ENCODE measurements around the gene MAP2K4.

Gene MAP2K4

DNA sequence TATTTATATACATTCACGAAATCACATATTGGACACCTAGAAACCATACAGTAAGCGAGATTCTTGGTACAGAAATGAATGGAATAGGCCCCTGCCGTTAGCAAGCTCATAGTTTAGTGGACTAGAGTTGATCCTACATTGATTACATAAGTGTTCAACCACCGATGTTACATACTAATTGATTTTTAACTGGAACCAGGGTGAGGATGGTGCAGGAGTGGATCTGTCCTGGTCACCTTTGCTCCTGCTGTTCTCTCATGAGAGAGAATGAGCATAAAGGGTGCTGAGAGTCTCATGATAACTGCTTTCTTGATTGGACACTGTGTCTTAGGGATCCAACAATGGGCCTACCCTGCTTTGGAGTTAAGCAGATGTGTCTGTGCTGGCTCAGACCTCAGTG lies 13.9 kb downstream of the MAP2K4 start:
- DNase-seq (ENCODE audit: low read depth, low spot score), result no peak
- no peak overlapping the region for H3K4me3 ChIP-seq (ENCODE audit: low read length)

DNA sequence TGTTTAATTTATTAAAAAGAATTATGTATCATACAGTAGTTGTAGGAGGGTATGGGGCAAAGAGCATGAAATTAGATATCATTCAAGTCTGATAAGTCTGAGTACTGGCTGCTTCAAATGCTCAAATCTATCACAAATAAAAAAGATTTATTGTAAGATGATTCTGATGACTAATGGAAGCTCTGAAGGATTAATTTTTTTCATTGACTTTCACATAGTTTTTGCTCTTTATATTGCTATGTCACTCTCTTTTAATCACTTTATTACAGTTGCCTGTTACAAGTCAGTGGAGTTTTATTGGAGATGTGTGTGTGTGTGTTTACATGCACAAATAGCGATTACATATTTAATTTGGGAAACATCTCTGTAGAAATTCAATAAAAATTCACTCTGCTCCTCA lies 15.0 kb downstream of the MAP2K4 start:
- no peak overlapping the region for H3K4me3 ChIP-seq (ENCODE audit: low read length)
- DNase-seq (ENCODE audit: low read depth, low spot score), result no peak

DNA sequence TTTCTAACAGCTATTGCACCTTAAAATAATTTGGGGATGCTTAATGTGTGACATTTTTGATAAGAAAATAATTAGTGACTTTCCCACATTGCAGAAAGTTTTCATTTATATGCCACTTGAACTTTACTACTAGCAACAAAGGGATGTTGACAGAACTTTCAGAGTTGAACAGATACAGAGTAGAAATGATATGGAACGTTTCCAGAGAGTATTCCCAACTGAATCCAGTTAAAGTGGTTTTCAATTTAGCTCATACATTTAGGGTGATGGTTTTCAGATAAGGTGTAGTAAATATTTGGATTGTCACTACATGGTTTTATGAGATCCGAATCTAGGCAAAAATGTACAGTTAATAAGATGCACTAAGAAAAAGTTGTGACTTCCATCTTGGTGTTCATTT lies 17.3 kb downstream of the MAP2K4 start:
- H3K4me3 ChIP-seq (ENCODE audit: low read length), result no peak overlapping the region
- no peak for DNase-seq (ENCODE audit: low read depth, low spot score)

DNA sequence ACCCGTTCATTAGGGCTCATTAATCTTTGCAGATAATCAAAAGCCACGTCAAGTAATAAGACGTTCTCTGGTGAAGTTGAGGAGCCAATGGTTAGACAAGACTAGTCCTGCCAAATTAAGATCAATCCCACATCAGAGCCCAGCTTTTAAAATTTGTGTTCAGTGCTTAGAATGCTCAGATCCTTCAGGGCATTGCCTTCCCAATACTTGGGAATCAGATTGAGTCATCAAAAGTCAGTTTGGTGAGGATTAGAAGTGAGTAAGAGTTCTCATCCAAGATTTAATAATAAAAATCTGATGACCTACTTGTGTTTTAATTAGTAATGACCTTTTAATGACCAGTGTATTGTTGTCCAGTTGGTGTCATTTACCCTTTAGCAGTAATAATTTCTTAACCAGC lies 19.8 kb downstream of the MAP2K4 start:
- no peak for DNase-seq (ENCODE audit: low read depth, low spot score)
- no peak overlapping the region for H3K4me3 ChIP-seq (ENCODE audit: low read length)

DNA sequence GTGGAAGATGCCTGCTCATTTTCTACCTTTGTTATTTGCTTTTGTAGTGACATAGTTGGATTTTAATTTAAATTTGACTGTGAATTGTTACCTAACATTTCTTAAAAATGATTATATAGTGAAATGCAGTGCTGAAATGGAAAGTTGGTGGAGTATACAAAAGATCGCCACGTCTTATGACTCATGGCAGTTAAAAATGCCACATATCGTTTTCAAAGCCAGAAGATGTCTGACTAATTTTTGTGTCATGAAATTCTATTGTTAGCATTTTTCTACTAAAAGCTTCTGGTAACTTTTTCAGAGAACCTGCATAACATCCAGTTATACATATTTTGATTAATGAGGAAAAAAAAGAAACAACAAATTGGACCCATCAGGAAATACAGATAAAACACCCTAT lies 20.6 kb downstream of the MAP2K4 start:
- no peak overlapping the region for H3K4me3 ChIP-seq (ENCODE audit: low read length)
- no peak for DNase-seq (ENCODE audit: low read depth, low spot score)

DNA sequence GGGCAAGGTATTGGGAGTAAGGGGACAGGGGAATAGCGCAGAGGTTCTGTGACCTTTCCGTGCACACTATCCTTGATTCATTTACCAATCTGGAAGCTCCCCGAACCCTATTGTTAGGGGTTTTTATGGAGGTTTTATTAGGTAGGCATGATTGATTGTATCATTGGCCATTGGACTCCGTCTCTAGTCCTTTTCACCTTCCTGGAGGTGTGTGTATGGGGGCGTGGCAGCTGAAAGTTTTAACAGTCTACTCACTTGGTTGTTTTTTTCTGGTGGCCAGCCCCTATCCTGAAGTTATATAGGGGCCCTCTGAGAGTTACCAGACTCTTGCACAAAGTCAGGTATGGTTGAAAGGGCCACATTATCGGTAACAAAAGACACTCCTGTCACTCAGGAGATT lies 23.0 kb downstream of the MAP2K4 start:
- DNase-seq (ENCODE audit: low read depth, low spot score), result no peak
- H3K4me3 ChIP-seq (ENCODE audit: low read length), result no peak overlapping the region

DNA sequence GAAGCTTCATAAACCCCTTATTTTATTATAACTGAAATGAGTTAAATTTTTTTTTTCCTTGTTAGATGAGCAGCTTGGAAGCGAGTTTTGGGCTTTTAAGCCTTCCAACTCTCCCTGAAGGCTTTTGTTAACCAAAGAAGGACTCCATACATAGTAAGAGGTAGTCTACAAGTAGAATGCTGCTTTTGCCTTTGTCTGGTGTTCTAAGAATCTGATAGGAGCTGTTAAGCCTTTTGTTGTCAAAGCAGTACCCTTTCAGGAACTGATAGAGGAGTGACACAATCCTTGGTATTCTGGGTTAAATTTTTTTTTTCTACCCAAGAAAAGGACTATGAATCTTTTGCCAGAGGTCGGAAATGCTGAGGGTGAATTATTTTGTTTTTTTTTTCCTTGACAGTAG lies 26.1 kb downstream of the MAP2K4 start:
- H3K4me3 ChIP-seq (ENCODE audit: low read length), result no peak overlapping the region
- no peak for DNase-seq (ENCODE audit: low read depth, low spot score)

DNA sequence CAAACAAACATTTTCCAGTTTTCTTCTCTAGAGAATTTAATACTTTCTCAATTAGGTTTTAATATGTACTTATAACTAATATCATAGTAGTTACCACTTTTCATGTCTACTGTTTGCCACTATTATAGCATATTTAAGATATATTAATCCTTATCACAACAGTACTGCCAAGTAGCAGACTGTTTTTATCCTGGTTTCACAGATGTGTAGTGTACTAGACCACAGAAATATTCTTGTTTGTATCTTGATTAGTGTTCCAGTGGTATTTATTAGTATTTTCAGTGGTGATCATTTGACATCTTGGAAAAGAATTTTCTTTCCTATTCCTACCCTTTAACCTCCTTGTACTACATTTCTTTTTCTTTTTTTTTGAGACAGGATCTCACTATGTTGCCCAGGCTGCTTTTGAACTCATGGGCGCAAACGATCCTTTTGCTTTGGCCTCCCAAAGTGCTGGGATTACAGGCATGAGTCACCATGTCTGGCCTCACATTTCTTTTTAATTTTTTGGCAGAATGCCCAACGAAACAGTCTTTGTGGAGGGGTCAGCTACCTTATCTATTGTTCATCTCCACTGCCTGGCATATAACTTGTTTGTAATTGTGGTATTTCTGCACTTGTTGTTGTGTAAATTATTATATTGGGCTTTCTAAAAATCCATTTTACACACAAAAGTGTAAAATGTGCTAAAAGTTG lies 27.2 kb downstream of the MAP2K4 start:
- DNase-seq (ENCODE audit: low read depth, low spot score), result no peak
- H3K4me3 ChIP-seq (ENCODE audit: low read length), result no peak overlapping the region

DNA sequence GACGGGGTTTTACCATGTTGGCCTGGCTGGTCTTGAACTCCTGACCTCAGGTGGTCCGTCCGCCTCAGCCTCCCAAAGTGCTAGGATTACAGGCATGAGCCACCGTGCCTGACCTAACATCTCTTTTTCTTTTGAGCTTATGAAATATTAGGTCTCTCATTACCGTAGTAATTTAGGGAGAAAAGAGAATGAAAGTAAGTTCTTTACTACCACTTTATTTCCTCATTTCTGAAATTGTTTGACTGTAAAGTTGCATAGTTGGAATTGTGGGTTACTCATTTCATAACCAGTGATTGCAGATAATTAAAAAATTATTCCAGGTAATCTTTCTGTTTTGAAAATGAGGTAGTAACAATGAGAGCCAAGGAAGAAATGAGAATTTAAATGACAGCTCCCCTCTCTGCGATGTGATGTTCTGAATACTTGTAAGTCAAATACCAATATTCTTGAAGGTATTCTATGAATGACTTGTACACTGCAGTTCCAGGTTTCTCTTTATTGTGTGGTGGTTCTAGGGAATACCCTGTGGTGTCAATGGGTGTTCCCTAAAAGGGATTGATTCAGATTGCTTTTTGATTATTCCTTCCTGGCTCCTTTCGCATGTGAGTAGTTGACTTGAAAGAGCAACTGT lies 28.3 kb downstream of the MAP2K4 start:
- no peak for DNase-seq (ENCODE audit: low read depth, low spot score)
- H3K4me3 ChIP-seq (ENCODE audit: low read length), result no peak overlapping the region

DNA sequence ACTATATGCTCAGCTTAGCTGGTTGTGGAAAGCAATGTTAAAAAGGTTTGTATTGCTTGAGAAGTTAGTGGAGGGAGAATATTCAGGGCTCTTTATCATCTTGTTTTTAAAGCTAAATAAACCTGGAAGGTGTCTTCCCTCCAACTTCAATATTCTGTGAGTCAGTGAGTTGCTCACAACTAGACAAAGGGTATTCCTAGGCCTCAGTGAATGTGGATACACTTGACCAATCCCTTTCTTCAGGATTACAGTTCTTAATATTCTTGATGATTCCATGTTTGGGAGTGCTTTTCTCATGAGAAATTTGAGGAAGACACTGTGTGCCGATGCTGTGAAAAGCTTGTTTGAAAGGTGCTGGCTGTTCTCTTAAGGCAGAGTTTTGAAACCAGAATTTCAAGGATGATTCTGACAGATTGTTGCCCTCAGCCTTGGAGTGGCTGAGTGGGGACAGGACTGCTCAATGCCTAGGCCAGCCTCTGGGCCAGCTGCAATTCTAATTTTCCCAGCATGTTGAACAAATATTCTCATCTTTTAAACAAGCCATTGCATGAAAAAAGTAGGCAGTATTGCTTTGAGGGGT lies 30.1 kb downstream of the MAP2K4 start:
- no peak overlapping the region for H3K4me3 ChIP-seq (ENCODE audit: low read length)
- no peak for DNase-seq (ENCODE audit: low read depth, low spot score)

DNA sequence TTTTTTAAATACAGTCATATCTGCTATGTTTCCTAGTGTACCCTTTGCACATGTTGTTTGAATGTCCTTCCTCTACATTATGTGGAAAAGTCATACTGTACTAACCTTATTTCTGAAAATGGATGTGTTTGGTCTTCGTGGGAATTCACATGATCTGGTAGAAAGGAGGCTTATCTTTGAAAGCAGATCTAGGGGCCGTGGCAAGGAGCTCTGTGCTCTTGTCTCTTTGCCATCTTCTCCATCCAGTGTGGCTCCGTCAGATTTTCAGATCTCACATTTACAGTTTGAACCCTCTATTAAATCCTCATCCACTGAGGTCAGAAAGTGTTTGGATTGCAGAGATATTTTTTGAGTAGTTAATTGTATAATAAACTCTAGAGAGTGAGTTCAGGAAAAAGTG lies 32.9 kb downstream of the MAP2K4 start:
- no peak for DNase-seq (ENCODE audit: low read depth, low spot score)
- H3K4me3 ChIP-seq (ENCODE audit: low read length), result no peak overlapping the region

DNA sequence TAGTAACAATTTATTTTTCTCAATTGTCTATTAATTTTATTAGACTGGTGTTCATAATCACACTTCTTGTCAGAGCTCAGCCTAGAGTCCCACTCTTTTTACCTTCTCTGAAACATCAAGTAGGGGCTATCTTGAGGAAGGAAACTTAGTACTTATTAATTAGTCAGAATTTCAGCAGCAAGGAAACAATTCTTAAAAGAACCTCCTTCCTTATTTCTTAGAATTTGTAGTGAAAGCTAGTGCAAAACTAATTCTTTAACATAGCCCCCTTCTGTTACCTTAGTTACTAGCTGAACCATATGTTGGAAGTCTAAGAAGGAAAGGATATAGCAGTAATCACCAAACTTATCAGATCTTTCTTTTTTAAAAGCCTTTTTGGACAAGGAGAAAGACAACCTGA lies 35.2 kb downstream of the MAP2K4 start:
- H3K4me3 ChIP-seq (ENCODE audit: low read length), result no peak overlapping the region
- DNase-seq (ENCODE audit: low read depth, low spot score), result no peak

DNA sequence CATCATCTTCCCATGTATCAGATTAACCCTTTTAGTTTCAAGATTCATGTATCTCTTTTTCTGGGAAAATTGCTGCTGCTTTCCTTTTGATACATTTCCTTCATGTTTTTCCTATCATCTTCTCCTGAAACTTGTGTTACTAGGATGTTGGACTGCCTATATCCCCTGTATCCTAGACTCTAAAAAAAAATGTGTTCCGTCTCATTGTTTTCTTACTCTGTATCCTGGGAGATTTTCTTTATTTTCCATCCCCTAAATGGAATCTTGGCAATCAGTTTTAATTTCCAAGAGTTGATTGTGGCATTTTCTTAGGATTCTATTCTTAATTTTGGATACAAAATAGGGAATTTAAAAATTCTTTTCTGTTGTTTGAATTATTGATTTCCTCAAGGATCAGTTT lies 36.8 kb downstream of the MAP2K4 start:
- no peak overlapping the region for H3K4me3 ChIP-seq (ENCODE audit: low read length)
- no peak for DNase-seq (ENCODE audit: low read depth, low spot score)

DNA sequence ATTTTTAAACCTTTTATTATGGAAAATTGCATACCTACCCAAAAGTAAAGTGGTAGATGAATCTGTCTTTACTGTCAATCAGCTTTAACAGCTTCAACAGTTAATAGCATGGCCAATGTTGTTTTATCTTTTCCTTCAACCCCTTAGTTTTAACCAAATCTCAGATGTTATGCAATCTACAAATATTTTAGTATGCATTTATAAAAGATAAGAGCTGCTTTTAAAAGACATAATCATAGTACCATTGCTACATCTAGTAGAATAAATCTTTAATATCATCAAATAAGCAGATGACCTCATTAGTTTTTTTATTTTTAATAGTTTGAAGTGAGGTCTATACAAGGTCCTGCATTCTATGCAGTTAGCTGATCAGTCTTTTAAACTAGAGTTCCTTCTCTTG lies 37.9 kb downstream of the MAP2K4 start:
- no peak for DNase-seq (ENCODE audit: low read depth, low spot score)
- H3K4me3 ChIP-seq (ENCODE audit: low read length), result no peak overlapping the region

DNA sequence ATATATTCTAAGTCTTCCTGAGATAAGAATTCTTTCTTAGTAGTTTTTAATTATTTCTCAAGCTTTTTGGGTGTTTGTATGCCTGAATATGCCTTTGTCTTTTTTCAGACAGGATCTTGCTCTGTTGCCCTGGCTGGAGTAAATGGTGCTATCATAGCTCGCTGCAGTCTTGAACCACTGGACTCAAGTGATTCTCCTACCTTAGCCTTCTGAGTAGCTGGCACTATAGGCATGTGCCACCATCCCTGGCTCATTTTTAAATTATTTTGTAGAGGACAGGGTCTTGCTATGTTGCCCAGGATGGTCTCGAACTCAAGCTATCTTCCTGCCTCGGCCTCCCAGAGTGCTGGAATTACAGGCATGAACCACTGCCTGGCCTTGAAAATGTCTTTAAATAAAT lies 41.6 kb downstream of the MAP2K4 start:
- DNase-seq (ENCODE audit: low read depth, low spot score), result no peak
- no peak overlapping the region for H3K4me3 ChIP-seq (ENCODE audit: low read length)

DNA sequence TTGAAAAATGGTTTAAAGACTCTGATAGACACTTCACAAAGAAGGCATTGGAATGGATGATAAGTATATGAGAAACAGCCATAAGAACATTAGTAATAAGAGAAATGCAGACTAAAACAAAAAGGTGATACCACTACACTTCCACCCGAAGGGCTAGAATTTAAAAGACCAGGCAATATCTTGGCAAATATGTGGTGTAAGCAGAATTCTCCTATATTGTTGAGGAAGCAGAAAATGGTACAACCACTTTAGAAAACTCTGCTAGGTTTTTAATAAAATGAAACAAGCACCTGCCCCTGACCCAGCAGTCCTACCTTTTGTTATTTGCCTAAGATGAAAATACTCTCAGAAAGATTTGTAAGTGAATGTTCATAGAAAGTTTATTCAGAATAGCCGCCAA lies 43.7 kb downstream of the MAP2K4 start:
- no peak overlapping the region for H3K4me3 ChIP-seq (ENCODE audit: low read length)
- no peak for DNase-seq (ENCODE audit: low read depth, low spot score)

DNA sequence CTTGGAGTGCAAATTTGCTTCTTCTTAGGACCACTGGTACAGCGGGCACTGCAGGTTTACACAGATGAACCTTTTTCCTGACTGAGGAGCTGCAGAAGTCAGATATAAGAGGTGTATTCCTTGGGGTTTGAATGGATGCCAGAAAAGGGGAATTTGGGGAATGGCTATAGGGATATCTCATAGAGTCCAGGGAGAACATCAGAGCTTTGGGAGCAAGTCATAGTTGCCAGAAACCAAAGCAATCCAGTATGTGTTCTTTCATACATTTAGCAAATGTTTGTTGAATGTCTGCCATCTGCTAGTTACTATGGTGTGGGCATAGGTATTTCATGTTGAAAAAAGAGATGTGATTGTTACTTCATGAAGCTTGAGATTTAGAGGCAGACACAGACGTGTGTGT lies 46.8 kb downstream of the MAP2K4 start:
- H3K4me3 ChIP-seq (ENCODE audit: low read length), result no peak overlapping the region
- DNase-seq (ENCODE audit: low read depth, low spot score), result no peak

DNA sequence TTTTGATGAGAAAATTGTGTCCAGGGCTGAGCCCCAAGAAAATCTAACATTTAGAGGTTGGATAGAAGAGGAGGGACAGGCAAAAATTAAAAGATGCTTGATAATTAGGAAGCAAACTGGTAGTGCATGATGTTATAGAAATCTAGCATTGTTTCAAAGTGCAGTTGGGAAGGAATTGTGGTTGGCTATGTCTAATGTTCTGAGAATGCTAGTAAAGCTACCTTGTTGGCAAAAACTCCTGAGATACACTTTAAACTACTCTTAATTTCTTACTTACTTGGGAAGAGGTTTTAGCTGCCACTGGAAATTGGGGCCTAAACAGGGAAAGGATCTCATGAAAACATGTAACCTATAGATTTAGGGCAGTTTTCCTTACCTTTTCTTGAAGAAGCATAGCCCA lies 48.3 kb downstream of the MAP2K4 start:
- DNase-seq (ENCODE audit: low read depth, low spot score), result no peak
- no peak overlapping the region for H3K4me3 ChIP-seq (ENCODE audit: low read length)

DNA sequence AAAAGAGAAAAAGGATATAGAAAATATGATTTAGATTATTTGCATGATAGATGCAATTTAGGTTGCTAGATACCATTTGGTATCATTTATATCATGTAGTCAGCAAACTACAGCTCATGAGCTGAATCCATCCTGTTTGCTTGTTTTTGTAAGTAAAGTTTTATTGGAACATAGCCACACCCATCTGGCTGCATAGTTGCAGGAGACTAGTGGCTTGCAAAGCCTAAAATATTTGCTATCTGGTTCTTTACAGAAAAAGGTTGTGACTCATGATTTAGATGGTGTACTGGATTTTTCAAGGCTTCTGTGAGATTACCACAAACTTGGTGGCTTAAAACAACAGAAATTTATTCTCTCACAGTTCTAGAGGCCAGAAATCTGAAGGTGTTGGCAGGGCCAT lies 49.9 kb downstream of the MAP2K4 start:
- DNase-seq (ENCODE audit: low read depth, low spot score), result no peak
- H3K4me3 ChIP-seq (ENCODE audit: low read length), result no peak overlapping the region

DNA sequence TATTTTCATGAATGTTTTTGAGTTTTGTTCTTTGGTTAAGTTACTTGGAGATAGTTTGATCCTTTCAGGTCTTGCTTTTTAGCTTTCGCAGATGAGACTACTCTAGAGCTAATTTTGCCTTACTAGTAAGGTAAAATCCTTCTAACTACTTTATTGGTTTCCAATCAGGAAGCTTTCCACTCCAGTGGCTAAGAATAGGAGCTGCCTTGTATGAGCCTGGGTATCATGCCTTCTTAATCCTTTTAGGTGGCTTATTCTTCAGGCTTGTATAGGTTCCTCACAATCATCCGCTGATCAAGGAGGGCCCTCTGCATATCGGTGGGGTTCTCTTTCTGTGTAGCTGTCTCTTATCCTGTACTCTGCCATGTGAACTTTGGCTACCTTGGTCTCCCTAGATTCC lies 53.7 kb downstream of the MAP2K4 start:
- DNase-seq (ENCODE audit: low read depth, low spot score), result no peak
- no peak overlapping the region for H3K4me3 ChIP-seq (ENCODE audit: low read length)

DNA sequence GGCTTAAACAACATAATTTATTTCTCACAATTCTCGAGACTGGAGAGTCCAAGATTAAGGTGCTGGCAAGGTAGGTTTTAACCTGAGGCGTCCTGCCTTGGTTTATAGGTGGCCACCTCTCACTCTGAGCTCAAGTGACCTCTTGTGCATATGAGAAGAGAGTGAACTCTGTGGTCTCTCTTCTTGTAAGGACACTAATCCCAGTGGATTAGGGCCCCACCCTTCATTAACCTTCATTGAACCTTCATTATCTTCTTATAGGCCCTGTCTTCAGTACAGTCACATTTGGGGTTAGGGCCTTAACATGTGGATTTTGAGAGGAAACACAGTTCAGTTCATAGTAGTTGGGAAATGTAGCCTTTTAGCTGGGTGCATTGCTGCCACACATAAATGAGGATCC lies 57.1 kb downstream of the MAP2K4 start:
- no peak for DNase-seq (ENCODE audit: low read depth, low spot score)
- no peak overlapping the region for H3K4me3 ChIP-seq (ENCODE audit: low read length)

Data from Jurkat, Clone E6-1 (cell line).